Gastroesophageal sphincter (tissue), 4 donors: Measurements from ENCODE around the gene HADH. TPM values are rescaled to one million over a fixed set of nuclear protein-coding genes. Genes with fewer than 3 reads are reported as not detected.

Experiments used
- ATAC-seq: fragments of 150-250 bp; one replicate; pipeline ENCODE4 v1.9.1; 2016; ENCODE audit warnings: mild to moderate bottlenecking, moderate library complexity
- H3K27ac ChIP-seq, 4 donors: fragments of 200-600 bp; sonication (generic) in 3 of 4; 1 replicate in 3 of 4; 2 replicates in 1 of 4; pipeline ENCODE4 v1.5.1; 2016 to 2019
- H3K27me3 ChIP-seq: fragments of 200-600 bp; sonication (generic); one replicate; pipeline ENCODE4 v1.5.1; 2019
- H3K36me3 ChIP-seq, 2 donors: fragments of 200-600 bp; sonication (generic); one replicate each; pipeline ENCODE4 v1.5.1; 2019; ENCODE audit warnings: control low read depth in 1 of 2
- H3K4me1 ChIP-seq, 3 donors: fragments of 200-600 bp; sonication (generic); 1 replicate in 2 of 3; 2 replicates in 1 of 3; pipeline ENCODE4 v1.5.1; 2016 to 2019; ENCODE audit warnings: control low read depth in 2 of 3
- H3K4me3 ChIP-seq, 2 donors: fragments of 200-600 bp; sonication (generic); one replicate each; pipeline ENCODE4 v1.5.1; 2019; ENCODE audit warnings: mild to moderate bottlenecking in 1 of 2, moderate library complexity in 1 of 2
- H3K9me3 ChIP-seq, 3 donors: fragments of 200-600 bp; sonication (generic); one replicate each; pipeline ENCODE4 v1.5.1; 2017 to 2019; ENCODE audit warnings: control low read depth in 2 of 3
- CTCF ChIP-seq, 4 experiments: fragments of 200-600 bp in 2 of 4; fragments of 450-650 bp in 2 of 4; sonication (generic) in 1 of 4; IDR thresholded peaks; one replicate each; pipeline ENCODE4 v1.5.1; 2017 to 2019; ENCODE audit warnings: antibody characterized with exemption in 4 of 4, mild to moderate bottlenecking in 2 of 4, moderate library complexity in 2 of 4
- EP300 ChIP-seq: sonication (generic); formaldehyde crosslinking; IDR thresholded peaks from one replicate; pipeline ENCODE4 v1.6.1; 2017; ENCODE audit warnings: antibody characterized with exemption, mild to moderate bottlenecking
- POLR2A ChIP-seq, 2 donors: fragments of 450-650 bp; IDR thresholded peaks; one replicate each; pipeline ENCODE4 v1.6.1; 2017; ENCODE audit warnings: antibody characterized with exemption in 2 of 2, mild to moderate bottlenecking in 2 of 2, moderate library complexity in 1 of 2
- POLR2AphosphoS5 ChIP-seq: sonication (generic); formaldehyde crosslinking; IDR thresholded peaks from one replicate; pipeline ENCODE4 v1.6.1; 2017; ENCODE audit warnings: antibody characterized with exemption
- WGBS, 2 donors: methylation state at CpG; one replicate each; pipeline ENCODE4 v1.1.5; 2018; ENCODE audit warnings: low coverage in 1 of 2; 5-methylcytosine and 5-hydroxymethylcytosine counted together
- total RNA-seq, 4 donors: library from RNA; depleted of rRNA; stranded (reverse); fragments of >200 nt; gene quantifications; one replicate each; pipeline ENCODE4 v1.1.0, GENCODE V29; 2016

Gene HADH
- total RNA-seq, 4 donors from 2014 or later: 88.9 to 148 (median 112) TPM

- WGBS, 2 donors: 83 to 94% methylated on average over 1 to 3 of the region's 10 CpGs
- Histone ChIP-seq H3K9me3 (no peaks in the 10 kb centered on the region), H3K36me3 (no peaks in the 10 kb centered on the region), H3K27me3 (no peaks in the 10 kb centered on the region), H3K27ac (no peak overlapping the region), H3K4me1 (peaks cover 0 to 22% (median 0%) of the 10 kb centered on the region in 3 donors), H3K4me3 (no peak overlapping the region)
- TF ChIP-seq POLR2A (IDR thresholded peaks at IDR 0.05) (no peak), POLR2AphosphoS5 (no peak), CTCF (IDR thresholded peaks at IDR 0.05) (no peak)
- no peak for ATAC-seq
Measured at GRCh38 chr4:108051343-108051742, 61.7 kb downstream of the HADH start.

GRCh38 chr4:108052558-108053120 lies 63.0 kb downstream of the HADH start:
- Histone ChIP-seq H3K9me3 (no peaks in the 10 kb centered on the region), H3K27me3 (no peaks in the 10 kb centered on the region), H3K27ac (no peak overlapping the region), H3K4me3 (no peak overlapping the region), H3K4me1 (peaks cover 0 to 9% (median 0%) of the 10 kb centered on the region in 3 donors), H3K36me3 (no peaks in the 10 kb centered on the region)
- WGBS, 2 donors: 93 to 100% methylated on average over 1 to 2 of the region's 2 CpGs
- ATAC-seq: no peak
- TF ChIP-seq CTCF (IDR thresholded peaks at IDR 0.05) (no peak), POLR2AphosphoS5 (no peak), EP300 (no peak), POLR2A (IDR thresholded peaks at IDR 0.05) (no peak)

- TF ChIP-seq POLR2A (IDR thresholded peaks at IDR 0.05) (no peak), EP300 (no peak), POLR2AphosphoS5 (no peak), CTCF (IDR thresholded peaks at IDR 0.05) (no peak)
- Histone ChIP-seq H3K9me3 (no peaks in the 10 kb centered on the region), H3K4me3 (no peak overlapping the region), H3K36me3 (no peaks in the 10 kb centered on the region), H3K4me1 (peaks cover 0 to 3% (median 0%) of the 10 kb centered on the region in 3 donors), H3K27me3 (no peaks in the 10 kb centered on the region), H3K27ac (no peak overlapping the region)
- no peak for ATAC-seq
- 60 to 67% methylated on average over 1 of the region's 1 CpG for WGBS, 2 donors
Measured at GRCh38 chr4:108053251-108053711, 63.6 kb downstream of the HADH start.

- Histone ChIP-seq H3K4me3 (no peak overlapping the region), H3K36me3 (no peaks in the 10 kb centered on the region), H3K27ac (no peak overlapping the region), H3K9me3 (no peaks in the 10 kb centered on the region), H3K4me1 (no peaks in the 10 kb centered on the region), H3K27me3 (no peaks in the 10 kb centered on the region)
- TF ChIP-seq EP300 (no peak), POLR2A (IDR thresholded peaks at IDR 0.05) (no peak), POLR2AphosphoS5 (no peak), CTCF (IDR thresholded peaks at IDR 0.05) (no peak)
- 88 to 94% methylated on average over 7 to 8 of the region's 16 CpGs for WGBS, 2 donors
- no peak for ATAC-seq
Measured at GRCh38 chr4:108054025-108054638, 64.4 kb downstream of the HADH start.

- WGBS, 2 donors: 94 to 100% methylated on average over 2 to 3 of the region's 3 CpGs
- no peaks in the 10 kb centered on the region for H3K4me1 ChIP-seq
Measured at GRCh38 chr4:108055787-108056186, 66.1 kb downstream of the HADH start.

More at GRCh38 chr4:108055787-108056186, 66.1 kb downstream of the HADH start:
- TF ChIP-seq POLR2A (IDR thresholded peaks at IDR 0.05) (no peak), EP300 (no peak), POLR2AphosphoS5 (no peak), CTCF (IDR thresholded peaks at IDR 0.05) (no peak)
- Histone ChIP-seq H3K27me3 (no peaks in the 10 kb centered on the region), H3K27ac (no peak overlapping the region), H3K9me3 (no peaks in the 10 kb centered on the region), H3K36me3 (no peaks in the 10 kb centered on the region), H3K4me3 (no peak overlapping the region)
- no peak for ATAC-seq
